Measurements from ENCODE around the gene GPHA2. TPM values are rescaled to one million over a fixed set of nuclear protein-coding genes. Genes with fewer than 3 reads are reported as not detected.

GPHA2 gene
- polyA plus RNA-seq, 1 donor from 2014 or later, result not detected

DNA sequence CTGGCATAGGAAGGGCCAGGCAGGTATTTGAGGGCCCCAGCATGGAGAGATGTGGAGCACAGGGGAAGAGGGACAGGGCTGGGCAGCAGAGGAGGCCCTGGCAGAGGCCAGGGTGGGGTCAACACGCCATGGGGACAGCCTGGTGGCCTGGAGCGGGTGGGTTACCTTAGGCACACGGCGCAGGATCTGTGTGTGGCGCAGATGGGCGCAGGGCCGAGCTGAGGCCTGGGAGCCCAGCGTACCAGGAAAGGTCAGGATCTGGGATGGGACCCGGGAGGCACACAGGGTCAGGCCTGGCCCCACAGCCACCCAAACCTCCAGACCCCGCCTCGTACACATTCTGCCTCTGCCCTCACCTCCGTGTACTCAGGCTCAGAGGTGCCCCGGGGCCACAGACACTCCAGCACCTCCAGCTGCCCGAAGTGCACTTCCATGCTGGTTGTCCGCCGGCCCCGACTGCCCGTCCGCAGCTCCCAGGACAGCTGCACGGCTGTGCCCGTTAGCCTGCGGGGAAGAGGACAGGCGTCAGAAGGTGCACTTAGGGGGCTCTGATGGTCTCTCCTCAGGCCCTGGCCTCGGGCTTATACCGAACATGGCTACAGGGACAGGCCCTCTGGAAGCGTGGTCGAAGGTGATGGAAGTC, 25.1 kb downstream of the GPHA2 start:
- Histone ChIP-seq H3K9me3 (ENCODE audit: low read length) (no peaks in the 10 kb centered on the region), H3K27me3 (ENCODE audit: insufficient read depth, low read depth, low read length) (no peaks in the 10 kb centered on the region), H3K9me2 (ENCODE audit: insufficient read depth, low read length) (no peaks in the 10 kb centered on the region), H3K4me2 (ENCODE audit: low read length) (no peak overlapping the region), H3K4me3 (ENCODE audit: low read length) (no peak overlapping the region), H2AFZ (ENCODE audit: low read depth, low read length) (no peak overlapping the region), H3K9ac (ENCODE audit: low read length) (no peak overlapping the region), H3K79me2 (replicated peaks; ENCODE audit: insufficient read depth, low read length) (no peaks in the 10 kb centered on the region), H3K36me3 (ENCODE audit: insufficient read depth, low read length) (no peaks in the 10 kb centered on the region), H3F3A (ENCODE audit: insufficient read depth, low read length, poor library complexity, severe bottlenecking) (no peaks in the 10 kb centered on the region), H4K20me1 (ENCODE audit: insufficient read depth) (no peaks in the 10 kb centered on the region), H3K27ac (ENCODE audit: low read length) (no peak overlapping the region)
- TF ChIP-seq EP300 (conservative IDR thresholded peaks at IDR 0.05; ENCODE audit: poor library complexity, severe bottlenecking) (no peak), SMC3 (conservative IDR thresholded peaks at IDR 0.05; ENCODE audit: poor library complexity) (no peak), POLR2AphosphoS5 (IDR thresholded peaks at IDR 0.05) (no peak), MXI1 (conservative IDR thresholded peaks at IDR 0.05; ENCODE audit: poor library complexity, severe bottlenecking) (no peak), TAF1 (IDR thresholded peaks at IDR 0.05; ENCODE audit: low read depth) (no peak), EZH2 (IDR thresholded peaks at IDR 0.05; ENCODE audit: borderline replicate concordance, insufficient read depth, low read length, poor library complexity, severe bottlenecking) (no peak), RAD21 (conservative IDR thresholded peaks at IDR 0.05) (no peak)
- TF ChIP-seq, protein P1, sequence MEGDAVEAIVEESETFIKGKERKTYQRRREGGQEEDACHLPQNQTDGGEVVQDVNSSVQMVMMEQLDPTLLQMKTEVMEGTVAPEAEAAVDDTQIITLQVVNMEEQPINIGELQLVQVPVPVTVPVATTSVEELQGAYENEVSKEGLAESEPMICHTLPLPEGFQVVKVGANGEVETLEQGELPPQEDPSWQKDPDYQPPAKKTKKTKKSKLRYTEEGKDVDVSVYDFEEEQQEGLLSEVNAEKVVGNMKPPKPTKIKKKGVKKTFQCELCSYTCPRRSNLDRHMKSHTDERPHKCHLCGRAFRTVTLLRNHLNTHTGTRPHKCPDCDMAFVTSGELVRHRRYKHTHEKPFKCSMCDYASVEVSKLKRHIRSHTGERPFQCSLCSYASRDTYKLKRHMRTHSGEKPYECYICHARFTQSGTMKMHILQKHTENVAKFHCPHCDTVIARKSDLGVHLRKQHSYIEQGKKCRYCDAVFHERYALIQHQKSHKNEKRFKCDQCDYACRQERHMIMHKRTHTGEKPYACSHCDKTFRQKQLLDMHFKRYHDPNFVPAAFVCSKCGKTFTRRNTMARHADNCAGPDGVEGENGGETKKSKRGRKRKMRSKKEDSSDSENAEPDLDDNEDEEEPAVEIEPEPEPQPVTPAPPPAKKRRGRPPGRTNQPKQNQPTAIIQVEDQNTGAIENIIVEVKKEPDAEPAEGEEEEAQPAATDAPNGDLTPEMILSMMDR (IDR thresholded peaks at IDR 0.05; ENCODE audit: poor library complexity, severe bottlenecking), result no peak
- TF ChIP-seq, protein P2, sequence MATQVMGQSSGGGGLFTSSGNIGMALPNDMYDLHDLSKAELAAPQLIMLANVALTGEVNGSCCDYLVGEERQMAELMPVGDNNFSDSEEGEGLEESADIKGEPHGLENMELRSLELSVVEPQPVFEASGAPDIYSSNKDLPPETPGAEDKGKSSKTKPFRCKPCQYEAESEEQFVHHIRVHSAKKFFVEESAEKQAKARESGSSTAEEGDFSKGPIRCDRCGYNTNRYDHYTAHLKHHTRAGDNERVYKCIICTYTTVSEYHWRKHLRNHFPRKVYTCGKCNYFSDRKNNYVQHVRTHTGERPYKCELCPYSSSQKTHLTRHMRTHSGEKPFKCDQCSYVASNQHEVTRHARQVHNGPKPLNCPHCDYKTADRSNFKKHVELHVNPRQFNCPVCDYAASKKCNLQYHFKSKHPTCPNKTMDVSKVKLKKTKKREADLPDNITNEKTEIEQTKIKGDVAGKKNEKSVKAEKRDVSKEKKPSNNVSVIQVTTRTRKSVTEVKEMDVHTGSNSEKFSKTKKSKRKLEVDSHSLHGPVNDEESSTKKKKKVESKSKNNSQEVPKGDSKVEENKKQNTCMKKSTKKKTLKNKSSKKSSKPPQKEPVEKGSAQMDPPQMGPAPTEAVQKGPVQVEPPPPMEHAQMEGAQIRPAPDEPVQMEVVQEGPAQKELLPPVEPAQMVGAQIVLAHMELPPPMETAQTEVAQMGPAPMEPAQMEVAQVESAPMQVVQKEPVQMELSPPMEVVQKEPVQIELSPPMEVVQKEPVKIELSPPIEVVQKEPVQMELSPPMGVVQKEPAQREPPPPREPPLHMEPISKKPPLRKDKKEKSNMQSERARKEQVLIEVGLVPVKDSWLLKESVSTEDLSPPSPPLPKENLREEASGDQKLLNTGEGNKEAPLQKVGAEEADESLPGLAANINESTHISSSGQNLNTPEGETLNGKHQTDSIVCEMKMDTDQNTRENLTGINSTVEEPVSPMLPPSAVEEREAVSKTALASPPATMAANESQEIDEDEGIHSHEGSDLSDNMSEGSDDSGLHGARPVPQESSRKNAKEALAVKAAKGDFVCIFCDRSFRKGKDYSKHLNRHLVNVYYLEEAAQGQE (IDR thresholded peaks at IDR 0.05; ENCODE audit: borderline replicate concordance), result no peak

DNA sequence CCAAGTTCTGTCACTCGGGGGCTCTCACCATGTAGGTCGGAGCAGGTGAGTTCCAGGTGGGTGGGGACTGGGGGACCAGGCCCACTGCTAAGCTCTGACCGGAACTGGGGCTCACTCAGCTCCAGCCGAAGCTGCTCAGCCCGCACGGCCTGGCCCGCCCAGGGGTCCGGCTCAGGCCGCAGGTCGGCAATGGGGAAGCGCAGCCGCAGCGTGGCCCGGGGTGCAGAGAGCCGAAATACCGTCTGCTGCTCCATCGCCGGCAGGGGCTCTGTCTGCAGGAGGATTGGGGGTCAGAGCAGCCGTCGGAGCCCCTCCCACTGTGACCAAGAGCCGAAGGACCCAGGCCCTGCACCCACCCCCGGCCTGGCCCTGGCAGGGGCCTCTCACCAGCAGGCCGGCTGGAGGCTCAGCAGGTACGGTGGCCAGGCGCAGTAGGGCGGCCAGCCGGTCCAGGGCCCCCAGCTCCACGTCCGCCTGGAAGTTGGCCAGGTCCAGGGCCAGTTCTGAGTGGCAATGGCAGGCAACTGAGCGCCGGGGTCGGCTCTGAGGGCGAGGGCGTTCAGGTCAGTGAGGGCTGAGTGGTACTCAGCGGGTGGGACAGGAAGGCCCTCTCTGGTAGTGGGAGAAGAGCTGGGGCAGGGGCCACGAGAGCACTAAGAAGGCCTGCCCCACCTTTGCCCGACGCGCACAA, 25.9 kb downstream of the GPHA2 start:
- Histone ChIP-seq H3K9ac (ENCODE audit: low read length) (no peak overlapping the region), H3K4me3 (ENCODE audit: low read length) (no peak overlapping the region)

More for the DNA sequence above, 25.9 kb downstream of the GPHA2 start:
- TF ChIP-seq, protein P1 (IDR thresholded peaks at IDR 0.05; ENCODE audit: poor library complexity, severe bottlenecking), result no peak
- no peak for TF ChIP-seq RAD21 (conservative IDR thresholded peaks at IDR 0.05)
- TF ChIP-seq TAF1 (IDR thresholded peaks at IDR 0.05; ENCODE audit: low read depth), result no peak
- no peak for TF ChIP-seq MXI1 (conservative IDR thresholded peaks at IDR 0.05; ENCODE audit: poor library complexity, severe bottlenecking)
- TF ChIP-seq, protein P2 (IDR thresholded peaks at IDR 0.05; ENCODE audit: borderline replicate concordance), result no peak
- TF ChIP-seq POLR2AphosphoS5 (IDR thresholded peaks at IDR 0.05), result no peak
- TF ChIP-seq EP300 (conservative IDR thresholded peaks at IDR 0.05; ENCODE audit: poor library complexity, severe bottlenecking), result no peak
- TF ChIP-seq EZH2 (IDR thresholded peaks at IDR 0.05; ENCODE audit: borderline replicate concordance, insufficient read depth, low read length, poor library complexity, severe bottlenecking), result no peak
- TF ChIP-seq SMC3 (conservative IDR thresholded peaks at IDR 0.05; ENCODE audit: poor library complexity), result no peak
- Histone ChIP-seq H3K4me2 (ENCODE audit: low read length) (no peak overlapping the region), H3F3A (ENCODE audit: insufficient read depth, low read length, poor library complexity, severe bottlenecking) (no peaks in the 10 kb centered on the region), H2AFZ (ENCODE audit: low read depth, low read length) (no peak overlapping the region), H3K9me3 (ENCODE audit: low read length) (no peaks in the 10 kb centered on the region), H3K27me3 (ENCODE audit: insufficient read depth, low read depth, low read length) (no peaks in the 10 kb centered on the region), H3K9me2 (ENCODE audit: insufficient read depth, low read length) (no peaks in the 10 kb centered on the region), H3K36me3 (ENCODE audit: insufficient read depth, low read length) (no peaks in the 10 kb centered on the region), H3K79me2 (replicated peaks; ENCODE audit: insufficient read depth, low read length) (no peaks in the 10 kb centered on the region), H3K27ac (ENCODE audit: low read length) (no peak overlapping the region), H4K20me1 (ENCODE audit: insufficient read depth) (no peaks in the 10 kb centered on the region)
